ENCODE data around the gene PJA2.

Gene PJA2

GRCh38 chr5:109409844-109410388 lies at the start of gene PJA2:
TSS of gene PJA2 (minus strand) at chr5:109409974. CDS start at chr5:109383433, 26,541 bp downstream.
- H3K4me3 ChIP-seq (replicated peaks; ENCODE audit: low read depth, low read length) = peak within 1 kb of the TSS; percentile 70
- DNase-seq (ENCODE audit: extremely low read depth, insufficient read length) = peak; percentile 96
- no peak for TF ChIP-seq CTCF (IDR thresholded peaks at IDR 0.05; ENCODE audit: insufficient read depth, low read length, poor library complexity, severe bottlenecking)
- H3K27me3 ChIP-seq (replicated peaks; ENCODE audit: control insufficient read depth, insufficient read depth, low read length) = no peaks in the 10 kb centered on the region
- no peaks in the 10 kb centered on the region for H3K36me3 ChIP-seq (ENCODE audit: control insufficient read depth, insufficient read depth, low read length)

GRCh38 chr5:109455598-109456096 lies 45.9 kb upstream of the PJA2 start:
- no peak overlapping the region for H3K4me3 ChIP-seq (replicated peaks; ENCODE audit: low read depth, low read length)

GRCh38 chr5:109454731-109455505 lies 45.1 kb upstream of the PJA2 start:
- no peak for TF ChIP-seq CTCF (IDR thresholded peaks at IDR 0.05; ENCODE audit: insufficient read depth, low read length, poor library complexity, severe bottlenecking)
- Histone ChIP-seq H3K4me3 (replicated peaks; ENCODE audit: low read depth, low read length) (no peak overlapping the region), H3K36me3 (ENCODE audit: control insufficient read depth, insufficient read depth, low read length) (no peaks in the 10 kb centered on the region), H3K27me3 (replicated peaks; ENCODE audit: control insufficient read depth, insufficient read depth, low read length) (no peaks in the 10 kb centered on the region)
- DNase-seq (ENCODE audit: extremely low read depth, insufficient read length) = no peak

More at GRCh38 chr5:109455598-109456096, 45.9 kb upstream of the PJA2 start:
- Histone ChIP-seq H3K27me3 (replicated peaks; ENCODE audit: control insufficient read depth, insufficient read depth, low read length) (no peaks in the 10 kb centered on the region), H3K36me3 (ENCODE audit: control insufficient read depth, insufficient read depth, low read length) (no peaks in the 10 kb centered on the region)
- no peak for TF ChIP-seq CTCF (IDR thresholded peaks at IDR 0.05; ENCODE audit: insufficient read depth, low read length, poor library complexity, severe bottlenecking)
- DNase-seq (ENCODE audit: extremely low read depth, insufficient read length) = peak; percentile 57

GRCh38 chr5:109453251-109453650 lies 43.5 kb upstream of the PJA2 start:
- H3K4me3 ChIP-seq (replicated peaks; ENCODE audit: low read depth, low read length) = no peak overlapping the region
- DNase-seq (ENCODE audit: extremely low read depth, insufficient read length) = no peak
- H3K36me3 ChIP-seq (ENCODE audit: control insufficient read depth, insufficient read depth, low read length) = no peaks in the 10 kb centered on the region
- H3K27me3 ChIP-seq (replicated peaks; ENCODE audit: control insufficient read depth, insufficient read depth, low read length) = no peaks in the 10 kb centered on the region
- TF ChIP-seq CTCF (IDR thresholded peaks at IDR 0.05; ENCODE audit: insufficient read depth, low read length, poor library complexity, severe bottlenecking) = no peak

GRCh38 chr5:109452661-109453060 lies 42.9 kb upstream of the PJA2 start:
- Histone ChIP-seq H3K27me3 (replicated peaks; ENCODE audit: control insufficient read depth, insufficient read depth, low read length) (no peaks in the 10 kb centered on the region), H3K36me3 (ENCODE audit: control insufficient read depth, insufficient read depth, low read length) (no peaks in the 10 kb centered on the region), H3K4me3 (replicated peaks; ENCODE audit: low read depth, low read length) (no peak overlapping the region)
- DNase-seq (ENCODE audit: extremely low read depth, insufficient read length) = no peak
- TF ChIP-seq CTCF (IDR thresholded peaks at IDR 0.05; ENCODE audit: insufficient read depth, low read length, poor library complexity, severe bottlenecking) = no peak
